Fibroblast of lung (primary cell): ENCODE measurements around the gene BRD7. TPM values are rescaled to one million over a fixed set of nuclear protein-coding genes. Genes with fewer than 3 reads are reported as not detected.

ENCODE experiments used
- DNase-seq, 2 donors: peaks; one replicate each; pipeline versions ENCODE4 v3.0.0 to v3.0.0-alpha.2; 2010; ENCODE audit warnings: low read depth in 2 of 2
- H2AFZ ChIP-seq: 2 replicates; pipeline ENCODE4 v1.5.1; 2012; ENCODE audit warnings: low read length, control low read depth, inconsistent platforms
- H3K27ac ChIP-seq: 2 replicates; pipeline ENCODE4 v1.5.1; 2011; ENCODE audit warnings: low read length, control low read depth; ENCODE audit not compliant: insufficient read depth
- H3K27me3 ChIP-seq: 2 replicates; pipeline ENCODE4 v1.5.1; 2011; ENCODE audit warnings: mild to moderate bottlenecking, low read length; ENCODE audit not compliant: control insufficient read depth, insufficient read depth
- H3K36me3 ChIP-seq: 2 replicates; pipeline ENCODE4 v1.5.1; 2011; ENCODE audit warnings: low read length; ENCODE audit not compliant: control insufficient read depth, insufficient read depth
- H3K4me1 ChIP-seq: 2 replicates; pipeline ENCODE4 v1.5.1; 2011; ENCODE audit warnings: low read length; ENCODE audit not compliant: control insufficient read depth, insufficient read depth; ENCODE audit errors: extremely low read depth
- H3K4me2 ChIP-seq: 2 replicates; pipeline ENCODE4 v1.5.1; 2011; ENCODE audit warnings: low read length, control low read depth; ENCODE audit not compliant: insufficient read depth; ENCODE audit errors: extremely low read depth
- H3K4me3 ChIP-seq, 4 experiments: fragments of 200-600 bp in 1 of 4; sonication (generic) in 1 of 4; replicated peaks in 1 of 4; 2 replicates each; pipeline ENCODE4 v1.5.1; 2011 to 2016; ENCODE audit warnings: low read length in 4 of 4, low read depth in 3 of 4, mild to moderate bottlenecking in 3 of 4, control low read depth in 2 of 4, inconsistent platforms in 1 of 4, mixed read lengths in 1 of 4; ENCODE audit not compliant: insufficient read depth in 1 of 4; ENCODE audit errors: control extremely low read depth in 1 of 4
- H3K79me2 ChIP-seq: 2 replicates; pipeline ENCODE4 v1.5.1; 2012; ENCODE audit warnings: mild to moderate bottlenecking, low read length, inconsistent platforms; ENCODE audit not compliant: control insufficient read depth, insufficient read depth
- H3K9ac ChIP-seq: 2 replicates; pipeline ENCODE4 v1.5.1; 2011; ENCODE audit warnings: mild to moderate bottlenecking, low read length, control low read depth; ENCODE audit not compliant: insufficient read depth
- H3K9me3 ChIP-seq: 2 replicates; pipeline ENCODE4 v1.5.1; 2012; ENCODE audit warnings: low read depth, low read length; ENCODE audit not compliant: control insufficient read depth, insufficient read depth
- H4K20me1 ChIP-seq: 2 replicates; pipeline ENCODE4 v1.5.1; 2011; ENCODE audit warnings: low read length; ENCODE audit not compliant: control insufficient read depth, insufficient read depth; ENCODE audit errors: extremely low read depth
- CTCF ChIP-seq, 2 donors: IDR thresholded peaks in 1 of 2; conservative IDR thresholded peaks in 1 of 2; 1 replicate in 1 of 2; 2 replicates in 1 of 2; pipeline ENCODE4 v1.5.1; 2011 to 2012; ENCODE audit warnings: low read length in 2 of 2, control low read depth in 1 of 2, inconsistent platforms in 1 of 2, low read depth in 1 of 2, mild to moderate bottlenecking in 1 of 2
- EZH2 ChIP-seq: IDR thresholded peaks from 2 replicates; pipeline ENCODE4 v1.5.1; 2012; ENCODE audit warnings: low read length, control low read depth, mild to moderate bottlenecking; ENCODE audit errors: missing control alignments
- polyA plus RNA-seq, 2 donors: library from polyadenylated mRNA; depleted of rRNA in 1 of 2; stranded (reverse) in 1 of 2; unstranded in 1 of 2; fragments of >200 nt; gene quantifications; 2 replicates each; pipeline ENCODE4 v1.2.1, GENCODE V29; 2011 to 2012; ENCODE audit warnings: missing spikeins in 1 of 2
- total RNA-seq: library from RNA; depleted of rRNA; stranded (reverse); fragments of >200 nt; gene quantifications from 2 replicates; pipeline ENCODE4 v1.2.1, GENCODE V29; 2014

BRD7 gene
- total and polyA plus RNA-seq, 2 donors (not counting 1 experiment from before 2014, with no cell fraction given) = 50.0 to 51.5 TPM

GRCh38 chr16:50334106-50334975, 34.4 kb downstream of the BRD7 start:
- Histone ChIP-seq H4K20me1 (no peaks in the 10 kb centered on the region), H3K27ac (no peak overlapping the region), H3K4me2 (no peak overlapping the region), H3K27me3 (no peaks in the 10 kb centered on the region), H2AFZ (no peak overlapping the region), H3K9ac (no peak overlapping the region), H3K79me2 (no peaks in the 10 kb centered on the region), H3K4me3 (no peak overlapping the region), H3K4me1 (peaks cover 5% of the 10 kb centered on the region), H3K36me3 (peaks cover 8% of the 10 kb centered on the region), H3K9me3 (no peaks in the 10 kb centered on the region)
- TF ChIP-seq EZH2 (no peak), CTCF (conservative IDR thresholded peaks at IDR 0.05 in 1 of 2, IDR thresholded peaks at IDR 0.05 in 1 of 2; ENCODE audit: low read depth in 1 of 2, low read length in 2 of 2) (no peak)
- peak in 1 of 2 donors; percentile 17 for DNase-seq

- Histone ChIP-seq H3K4me1 (peaks cover 2% of the 10 kb centered on the region), H4K20me1 (no peaks in the 10 kb centered on the region), H3K9ac (no peak overlapping the region)
Measured at GRCh38 chr16:50332599-50332998, 36.2 kb downstream of the BRD7 start.

GRCh38 chr16:50331570-50331969, 37.2 kb downstream of the BRD7 start:
- Histone ChIP-seq H3K27me3 (no peaks in the 10 kb centered on the region), H3K9me3 (no peaks in the 10 kb centered on the region), H3K27ac (no peak overlapping the region), H3K4me3 (no peak overlapping the region), H2AFZ (no peak overlapping the region), H3K36me3 (peaks cover 8% of the 10 kb centered on the region), H3K9ac (no peak overlapping the region), H3K4me1 (peaks cover 2% of the 10 kb centered on the region), H3K4me2 (no peak overlapping the region), H3K79me2 (no peaks in the 10 kb centered on the region), H4K20me1 (no peaks in the 10 kb centered on the region)
- DNase-seq = no peak
- TF ChIP-seq EZH2 (no peak), CTCF (conservative IDR thresholded peaks at IDR 0.05 in 1 of 2, IDR thresholded peaks at IDR 0.05 in 1 of 2; ENCODE audit: low read depth in 1 of 2, low read length in 2 of 2) (no peak)

More at GRCh38 chr16:50332599-50332998, 36.2 kb downstream of the BRD7 start:
- Histone ChIP-seq H3K27me3 (no peaks in the 10 kb centered on the region), H3K36me3 (peaks cover 8% of the 10 kb centered on the region), H3K4me3 (no peak overlapping the region), H3K9me3 (no peaks in the 10 kb centered on the region), H2AFZ (no peak overlapping the region), H3K4me2 (no peak overlapping the region), H3K27ac (no peak overlapping the region), H3K79me2 (no peaks in the 10 kb centered on the region)
- TF ChIP-seq CTCF (conservative IDR thresholded peaks at IDR 0.05 in 1 of 2, IDR thresholded peaks at IDR 0.05 in 1 of 2; ENCODE audit: low read depth in 1 of 2, low read length in 2 of 2) = no peak
- no peak for TF ChIP-seq EZH2
- no peak for DNase-seq
